SK-N-MC (cell line): ENCODE measurements around the gene AGMO.

ENCODE experiments used
- EZH2 ChIP-seq: fragments of 200-600 bp; sonication (generic); IDR thresholded peaks from one replicate; pipeline ENCODE4 v1.6.1; 2017; ENCODE audit warnings: antibody characterized with exemption
- POLR2AphosphoS5 ChIP-seq: IDR thresholded peaks from 2 replicates; pipeline ENCODE4 v1.6.1; 2012; ENCODE audit warnings: mild to moderate bottlenecking, low read depth, low read length, borderline replicate concordance

DNA sequence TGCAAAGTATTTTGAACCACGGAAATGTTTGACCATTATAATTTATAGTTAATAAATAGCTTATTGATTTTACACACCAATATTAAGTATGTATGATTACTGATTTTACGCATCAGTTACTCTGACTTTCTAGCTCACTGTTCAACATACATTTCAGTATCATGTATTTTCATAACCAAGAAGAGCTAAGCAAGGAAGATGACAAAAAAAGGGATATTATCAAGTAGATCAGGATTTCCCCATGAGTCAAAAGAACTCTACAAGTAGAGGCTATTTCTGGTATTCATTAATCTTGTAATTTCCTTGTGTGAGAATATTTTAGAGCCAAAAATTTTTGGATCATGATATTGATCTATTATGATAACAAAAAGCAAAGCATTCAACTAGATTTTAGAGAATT lies 131.6 kb downstream of the AGMO start:
- TF ChIP-seq POLR2AphosphoS5, result no peak
- no peak for TF ChIP-seq EZH2
